ENCODE data around the gene NAGA.

- no peak for TF ChIP-seq POLR2A (IDR thresholded peaks at IDR 0.05; ENCODE audit: low read length)
- TF ChIP-seq, protein P1, sequence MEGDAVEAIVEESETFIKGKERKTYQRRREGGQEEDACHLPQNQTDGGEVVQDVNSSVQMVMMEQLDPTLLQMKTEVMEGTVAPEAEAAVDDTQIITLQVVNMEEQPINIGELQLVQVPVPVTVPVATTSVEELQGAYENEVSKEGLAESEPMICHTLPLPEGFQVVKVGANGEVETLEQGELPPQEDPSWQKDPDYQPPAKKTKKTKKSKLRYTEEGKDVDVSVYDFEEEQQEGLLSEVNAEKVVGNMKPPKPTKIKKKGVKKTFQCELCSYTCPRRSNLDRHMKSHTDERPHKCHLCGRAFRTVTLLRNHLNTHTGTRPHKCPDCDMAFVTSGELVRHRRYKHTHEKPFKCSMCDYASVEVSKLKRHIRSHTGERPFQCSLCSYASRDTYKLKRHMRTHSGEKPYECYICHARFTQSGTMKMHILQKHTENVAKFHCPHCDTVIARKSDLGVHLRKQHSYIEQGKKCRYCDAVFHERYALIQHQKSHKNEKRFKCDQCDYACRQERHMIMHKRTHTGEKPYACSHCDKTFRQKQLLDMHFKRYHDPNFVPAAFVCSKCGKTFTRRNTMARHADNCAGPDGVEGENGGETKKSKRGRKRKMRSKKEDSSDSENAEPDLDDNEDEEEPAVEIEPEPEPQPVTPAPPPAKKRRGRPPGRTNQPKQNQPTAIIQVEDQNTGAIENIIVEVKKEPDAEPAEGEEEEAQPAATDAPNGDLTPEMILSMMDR (IDR thresholded peaks at IDR 0.05) = no peak
- TF ChIP-seq HDAC2 (IDR thresholded peaks at IDR 0.05) = no peak
- no peak for TF ChIP-seq JUNB (IDR thresholded peaks at IDR 0.05)
- TF ChIP-seq BHLHE40 (IDR thresholded peaks at IDR 0.05; ENCODE audit: low read depth, low read length) = no peak
Measured at GRCh38 chr22:42013385-42013784, 57.2 kb downstream of the NAGA start.

All from A549 (cell line).